A549 treated with Hydrocortisone at 1 μM for 4 hours (cell line): ENCODE measurements around the gene PACSIN2. TPM values are rescaled to one million over a fixed set of nuclear protein-coding genes. Genes with fewer than 3 reads are reported as not detected.

ENCODE experiments used
- total RNA-seq: library from RNA; stranded (reverse); fragments of 200-300 nt; extraction: Qiagen RNA extraction; gene quantifications from 5 replicates; pipeline ENCODE4 v1.2.3, GENCODE V29; 2022

The PACSIN2 gene
- 148 to 200 TPM (median 179 TPM) in 5 replicates for total RNA-seq

DNA sequence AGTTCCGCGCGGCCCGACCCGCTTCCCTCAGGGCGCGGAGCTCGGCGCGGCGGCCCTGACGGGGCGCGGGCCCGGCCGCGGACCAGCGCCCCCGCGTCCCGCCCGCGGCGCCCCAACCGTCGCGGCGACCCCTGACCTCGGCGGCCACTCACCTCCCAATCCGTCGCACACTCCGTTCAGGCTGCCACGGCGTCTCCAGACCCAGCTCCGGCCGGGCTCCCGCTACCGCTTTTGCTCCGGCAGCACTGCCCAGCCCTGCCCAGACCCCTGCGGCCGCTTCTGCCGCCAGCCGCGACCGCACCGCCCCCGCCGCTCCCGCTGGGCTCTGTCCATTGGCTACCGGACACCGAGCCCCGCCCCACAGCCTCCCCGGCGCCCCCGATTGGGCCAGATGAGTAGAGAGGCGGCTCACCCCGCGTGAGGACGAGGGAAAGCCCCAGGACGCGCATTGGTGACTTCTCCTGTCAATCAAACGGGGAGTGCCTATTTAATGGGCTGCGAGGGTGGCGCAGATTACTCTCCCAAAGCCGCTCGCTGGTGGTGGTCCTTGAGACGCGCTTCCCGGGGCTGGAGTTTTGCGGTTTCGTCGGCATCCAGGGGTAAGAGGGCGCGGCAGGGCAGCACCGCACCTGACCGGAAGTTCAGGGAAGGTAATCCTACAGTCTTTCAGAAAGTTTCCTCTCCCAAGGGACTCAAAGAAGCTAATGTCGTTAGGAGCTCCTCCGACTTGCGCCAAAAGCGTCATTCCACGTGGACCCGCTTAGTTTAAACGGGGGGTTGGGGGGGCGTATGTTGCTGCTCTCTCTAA lies at the start of gene PACSIN2:
Gene PACSIN2 (minus strand): TSS at position 281 of the 808 bp plus-strand sequence. CDS start 103,069 bp downstream, outside the sequence.

GRCh38 chr22:42856865-42857704 lies 157.9 kb downstream of the PACSIN2 start, which contains the start of gene ARFGAP3:
TSS of gene ARFGAP3 (minus strand) at chr22:42857273. CDS start at chr22:42857182, 91 bp downstream.

Other genes starting within 250 kb of the PACSIN2 start
- 19.1 to 28.5 TPM (median 23.5 TPM) in 5 replicates for gene ARFGAP3, start 157.9 kb downstream of the PACSIN2 start, total RNA-seq
- 2.0 to 3.3 TPM (median 3.0 TPM) in 5 replicates for gene TTLL1, start 74.2 kb upstream of the PACSIN2 start, total RNA-seq
- 1.5 to 2.6 TPM (median 1.9 TPM) in 5 replicates for gene BIK, start 95.6 kb upstream of the PACSIN2 start, total RNA-seq
- 16.3 to 28.3 TPM (median 23.9 TPM) in 5 replicates for gene MCAT, start 128.2 kb upstream of the PACSIN2 start, total RNA-seq
- 146 to 241 TPM (median 227 TPM) in 5 replicates for gene TSPO, start 136.4 kb upstream of the PACSIN2 start, total RNA-seq
- 22.2 to 25.6 TPM (median 22.7 TPM) in 5 replicates for gene TTLL12, start 172.0 kb upstream of the PACSIN2 start, total RNA-seq